ENCODE results near the gene COX6A2. TPM values are rescaled to one million over a fixed set of nuclear protein-coding genes. Genes with fewer than 3 reads are reported as not detected.

The COX6A2 gene
- total RNA-seq, 1 donor from 2014 or later: not detected

DNA sequence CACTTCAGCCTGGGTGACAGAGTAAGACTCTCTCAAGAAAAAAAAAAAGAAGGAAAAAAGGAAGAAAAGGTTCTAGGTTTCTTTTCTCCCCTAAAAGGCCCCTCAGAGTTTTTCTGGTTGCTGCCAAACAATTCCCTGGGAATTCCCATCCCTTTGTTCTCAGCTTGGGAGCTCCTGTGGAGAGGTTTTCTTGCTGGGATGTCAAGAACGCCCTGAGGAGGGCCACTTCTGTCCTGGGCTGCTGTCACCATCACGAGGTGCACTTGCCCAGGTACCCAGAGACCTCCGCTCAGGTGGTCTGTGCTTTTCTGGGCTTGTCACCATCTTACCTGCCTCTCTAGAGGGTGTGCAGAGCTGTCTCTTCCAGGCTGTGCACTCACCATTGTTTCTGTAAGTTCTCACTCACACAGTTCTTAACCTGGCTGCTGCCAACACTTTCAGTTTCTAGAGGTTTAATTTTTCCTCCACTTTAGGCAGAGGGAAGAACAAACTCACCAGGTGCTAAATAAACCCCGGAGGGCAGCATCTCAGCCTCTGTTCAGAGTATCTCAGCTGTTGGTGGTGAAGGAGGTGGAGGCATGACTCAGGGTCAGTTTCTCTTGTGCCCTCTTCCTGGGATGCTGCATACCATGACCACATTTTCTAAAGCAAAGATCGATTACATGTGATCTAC lies 2.4 kb upstream of the COX6A2 start:
- no peaks in the 10 kb centered on the region for H3K36me3 ChIP-seq
- TF ChIP-seq CTCF (IDR thresholded peaks at IDR 0.05): no peak
- DNase-seq (ENCODE audit: low spot score in 2 of 2): no peak
- no peak overlapping the region for H3K27ac ChIP-seq
- no peaks in the 10 kb centered on the region for H3K9me3 ChIP-seq
- H3K27me3 ChIP-seq: no peaks in the 10 kb centered on the region
- no peak overlapping the region for H3K4me3 ChIP-seq
- peaks cover 0 to 4% of the 10 kb centered on the region in 2 donors for H3K4me1 ChIP-seq
- intact Hi-C loops (cut with DNase I): no loop called here

DNA sequence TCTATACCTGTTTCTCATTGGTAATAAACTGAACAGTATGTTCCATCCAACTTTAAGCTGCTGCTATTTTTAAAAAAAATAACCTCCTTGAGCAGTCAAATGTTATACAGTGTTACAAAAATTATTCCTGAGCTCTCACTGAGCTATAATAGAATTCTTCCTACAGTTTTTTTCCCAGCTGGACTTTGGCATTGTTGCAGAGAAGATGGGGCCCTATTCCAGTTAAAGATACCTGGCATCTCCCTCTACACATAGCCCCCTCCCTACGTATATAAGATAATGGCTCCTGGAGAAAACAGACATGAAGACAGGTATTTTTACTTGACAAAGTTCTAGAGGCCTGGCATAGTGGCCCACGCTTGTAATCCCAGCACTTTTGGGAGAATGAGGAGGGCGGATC lies 1.6 kb upstream of the COX6A2 start:
- DNase-seq (ENCODE audit: low spot score in 2 of 2): no peak
- TF ChIP-seq CTCF (IDR thresholded peaks at IDR 0.05): no peak
- Histone ChIP-seq H3K4me3 (no peak overlapping the region), H3K9me3 (no peaks in the 10 kb centered on the region), H3K27me3 (no peaks in the 10 kb centered on the region), H3K36me3 (no peaks in the 10 kb centered on the region), H3K27ac (no peak overlapping the region), H3K4me1 (peaks cover 0 to 4% of the 10 kb centered on the region in 2 donors)
- intact Hi-C loops (cut with DNase I): no loop called here

DNA sequence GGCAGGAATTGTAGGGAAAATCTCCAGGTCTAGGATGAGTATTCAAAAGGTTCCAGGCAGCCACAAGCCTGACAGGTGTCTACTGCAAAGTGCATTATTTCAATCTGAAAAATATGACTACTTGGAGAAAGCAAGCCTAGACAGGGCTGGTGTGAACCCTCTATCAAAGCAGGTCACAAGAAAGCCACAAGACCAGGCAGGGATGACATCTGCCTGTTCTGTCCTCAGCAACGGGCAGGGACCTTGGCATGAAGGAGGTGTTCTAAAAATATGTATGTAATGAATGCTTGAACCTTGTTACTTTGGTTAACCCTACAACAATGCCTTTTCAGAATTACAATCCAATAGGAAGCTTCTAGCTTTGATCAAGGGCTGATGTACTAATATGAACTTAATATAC lies 1.2 kb upstream of the COX6A2 start:
- no peak for DNase-seq (ENCODE audit: low spot score in 2 of 2)
- Histone ChIP-seq H3K9me3 (no peaks in the 10 kb centered on the region), H3K36me3 (no peaks in the 10 kb centered on the region), H3K27ac (no peak overlapping the region), H3K4me3 (no peak overlapping the region), H3K27me3 (no peaks in the 10 kb centered on the region), H3K4me1 (peaks cover 0 to 4% of the 10 kb centered on the region in 2 donors)
- TF ChIP-seq CTCF (IDR thresholded peaks at IDR 0.05): no peak
- intact Hi-C loops (cut with DNase I): no loop called here

DNA sequence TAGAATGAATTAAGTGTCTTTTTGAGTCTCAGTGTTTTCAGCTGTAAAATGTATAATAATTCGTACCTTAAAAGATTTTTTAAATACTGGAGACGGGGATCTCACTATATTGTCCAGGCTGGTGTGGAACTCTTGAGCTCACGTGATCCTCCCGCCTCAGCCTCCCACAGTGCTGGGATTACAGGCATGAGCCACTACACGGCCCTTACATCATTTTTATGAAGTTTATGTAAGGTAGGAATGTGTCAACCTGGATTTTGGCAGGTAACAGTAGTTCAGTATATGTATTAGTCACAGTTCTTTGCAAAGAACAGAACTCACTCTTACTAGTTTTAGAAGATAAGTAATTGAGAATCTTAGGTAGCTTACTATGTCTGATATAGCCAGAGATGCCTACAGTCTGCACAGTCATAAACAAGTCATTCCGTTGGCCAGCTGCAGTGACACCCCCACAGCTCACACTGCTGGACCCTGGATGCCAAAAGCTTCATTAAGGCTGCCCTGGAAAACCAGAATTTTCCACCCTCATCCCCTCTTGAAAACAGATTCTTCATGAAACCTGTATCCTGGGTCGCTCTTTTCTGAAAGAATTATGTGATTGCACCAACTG lies 583 bp upstream of the COX6A2 start:
- no peak for TF ChIP-seq CTCF (IDR thresholded peaks at IDR 0.05)
- intact Hi-C loops (cut with DNase I): no loop called here
- Histone ChIP-seq H3K36me3 (no peaks in the 10 kb centered on the region), H3K4me3 (no peak overlapping the region), H3K9me3 (no peaks in the 10 kb centered on the region), H3K27me3 (no peaks in the 10 kb centered on the region), H3K4me1 (peaks cover 0 to 4% of the 10 kb centered on the region in 2 donors), H3K27ac (no peak overlapping the region)
- DNase-seq (ENCODE audit: low spot score in 2 of 2): no peak

- intact Hi-C loops (cut with DNase I): loop anchor here (1.0 kb wide), 1 partner anchor 16 kb away; no protein-coding TSS in a partner anchor
- DNase-seq (ENCODE audit: low spot score in 2 of 2): peak in 1 of 2 donors; percentile 71
- peak overlapping the region; percentile 39 to 66 for H3K4me3 ChIP-seq
- no peaks in the 10 kb centered on the region for H3K36me3 ChIP-seq
- peaks cover 0 to 4% of the 10 kb centered on the region in 2 donors for H3K4me1 ChIP-seq
- no peak overlapping the region for H3K27ac ChIP-seq
- no peaks in the 10 kb centered on the region for H3K27me3 ChIP-seq
- H3K9me3 ChIP-seq: no peaks in the 10 kb centered on the region
- no peak for TF ChIP-seq CTCF (IDR thresholded peaks at IDR 0.05)
Measured at GRCh38 chr16:31427441-31428278, 500 bp downstream of the COX6A2 start.
